Activated CD4-positive, CD25-positive, alpha-beta regulatory T cell treated with anti-CD3 and anti-CD28 coated beads, Interleukin-2, amount 50 U/mL, for 16 hours (primary cell): Measurements from ENCODE around the gene IMPDH2.
"Not testable (repeated sequence)": the region's sequence is repeated elsewhere in the genome, so short reads cannot be mapped to it uniquely, and the experiment has no call there.

Source experiments
- DNase-seq: peaks from one replicate; pipeline ENCODE4 v3.0.0-alpha.2; 2020; ENCODE audit warnings: low read depth, low spot score

The IMPDH2 gene

DNA sequence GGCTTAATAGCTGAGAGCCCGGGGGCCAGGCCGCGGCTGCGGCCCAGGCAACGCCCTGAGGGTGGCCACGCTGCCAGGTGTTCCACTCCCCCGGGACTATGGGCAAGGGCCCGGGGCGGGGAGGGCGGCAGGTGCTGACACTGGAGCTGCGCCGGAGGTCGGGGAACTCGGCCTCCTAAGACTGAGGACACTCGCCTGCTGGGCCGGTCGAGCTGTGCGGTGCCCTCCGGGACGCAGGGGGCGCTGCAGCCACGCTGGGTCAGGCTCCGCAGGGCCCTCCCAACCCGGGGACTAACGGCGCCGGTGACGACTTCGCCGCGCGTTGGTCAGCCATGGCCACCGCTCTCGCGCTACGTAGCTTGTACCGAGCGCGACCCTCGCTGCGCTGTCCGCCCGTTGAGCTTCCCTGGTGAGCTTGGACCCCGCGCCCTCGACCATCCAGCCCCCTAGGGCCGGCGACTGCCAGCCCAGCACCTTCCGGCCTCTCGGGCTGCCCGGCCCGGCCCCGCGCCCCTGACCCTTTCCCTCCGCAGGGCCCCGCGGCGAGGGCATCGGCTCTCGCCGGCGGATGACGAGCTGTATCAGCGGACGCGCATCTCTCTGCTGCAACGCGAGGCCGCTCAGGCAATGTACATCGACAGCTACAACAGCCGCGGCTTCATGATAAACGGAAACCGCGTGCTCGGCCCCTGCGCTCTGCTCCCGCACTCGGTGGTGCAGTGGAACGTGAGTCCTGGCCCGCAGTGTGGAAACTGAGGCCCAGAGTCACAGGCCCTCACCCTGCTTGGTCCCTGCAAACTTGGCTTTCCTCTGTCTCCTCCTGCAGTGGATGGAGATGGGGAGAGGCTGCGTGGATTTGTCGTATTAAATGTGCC, 7.1 kb downstream of the IMPDH2 start, which contains the start of gene NDUFAF3:
Gene NDUFAF3, plus strand, starts transcription at position 309 of the 875 bp plus-strand sequence. Its CDS starts 24 bp downstream, at position 333.
- DNase-seq = peak; percentile 84

DNA sequence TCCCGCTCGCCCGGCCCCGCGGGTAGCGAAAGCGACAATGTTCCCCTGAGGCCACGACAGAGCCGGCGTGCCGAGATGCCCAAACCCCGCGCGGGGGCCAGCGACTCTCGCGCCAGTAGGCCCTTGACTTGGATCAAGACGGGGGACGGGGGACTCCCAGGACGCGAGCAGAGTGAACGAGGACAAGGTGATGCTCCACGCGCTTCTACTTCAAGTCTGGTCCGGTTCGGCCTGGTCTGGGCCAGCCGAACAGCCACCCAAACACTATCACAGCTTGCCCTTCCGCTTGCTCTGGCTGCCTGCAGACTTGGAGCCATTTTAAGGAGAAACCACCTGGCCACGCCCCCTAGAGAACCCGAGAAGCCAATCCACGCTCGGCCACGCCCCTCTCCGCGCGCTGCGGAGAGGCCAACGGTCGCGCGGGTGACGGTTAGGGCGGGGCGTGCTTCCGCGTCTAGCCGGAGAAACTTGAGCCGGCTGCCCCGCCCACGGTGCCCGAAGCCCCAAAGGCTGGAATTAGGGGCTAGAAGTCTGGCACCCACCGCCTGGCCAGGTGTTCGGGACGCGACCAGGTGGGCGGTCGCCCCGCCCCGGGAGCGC, 7.9 kb downstream of the IMPDH2 start:
- DNase-seq = peak; percentile 96

DNA sequence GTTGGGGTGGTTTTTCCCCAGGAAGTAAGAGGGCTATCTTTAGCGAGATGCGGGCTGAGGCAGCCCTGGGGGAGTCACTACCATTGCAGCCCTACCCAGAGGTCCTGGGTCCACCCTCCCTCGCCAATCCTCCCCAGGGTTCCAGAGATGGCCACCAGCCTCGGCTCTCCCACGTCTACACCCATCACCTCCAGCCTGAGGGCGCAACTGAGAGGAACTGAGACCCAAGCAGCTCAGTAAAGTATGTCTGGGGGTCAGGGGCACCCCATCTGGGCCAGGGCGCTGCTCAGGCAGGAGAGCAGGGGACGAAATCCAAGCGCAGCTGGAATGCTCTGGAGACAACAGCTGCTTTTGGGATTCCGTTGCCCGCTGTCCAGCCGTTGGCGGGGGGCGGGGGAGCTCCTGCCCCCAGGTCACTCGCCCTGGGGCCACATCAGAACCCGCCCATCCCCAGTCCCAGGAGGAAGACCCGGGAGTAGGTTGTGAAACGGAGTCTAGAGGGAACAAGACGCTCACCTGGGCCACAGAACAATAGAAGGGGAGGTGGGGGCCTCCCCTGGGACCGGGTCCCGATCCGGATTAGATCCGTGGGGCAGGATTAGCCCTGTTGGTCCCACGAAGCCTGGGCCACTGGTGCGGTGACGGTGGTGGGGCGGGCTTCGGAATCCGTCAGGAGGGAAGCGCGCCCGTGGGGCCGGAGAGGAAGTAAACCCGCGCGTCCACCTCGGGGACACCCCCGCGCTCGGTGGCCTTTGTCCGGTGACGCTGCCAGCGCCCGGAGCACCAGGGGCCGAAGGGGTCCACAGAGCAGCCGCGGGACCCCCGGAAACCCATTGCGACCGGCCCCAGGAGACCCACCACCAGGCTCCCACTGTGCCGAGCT, 8.6 kb downstream of the IMPDH2 start:
- DNase-seq = no peak

DNA sequence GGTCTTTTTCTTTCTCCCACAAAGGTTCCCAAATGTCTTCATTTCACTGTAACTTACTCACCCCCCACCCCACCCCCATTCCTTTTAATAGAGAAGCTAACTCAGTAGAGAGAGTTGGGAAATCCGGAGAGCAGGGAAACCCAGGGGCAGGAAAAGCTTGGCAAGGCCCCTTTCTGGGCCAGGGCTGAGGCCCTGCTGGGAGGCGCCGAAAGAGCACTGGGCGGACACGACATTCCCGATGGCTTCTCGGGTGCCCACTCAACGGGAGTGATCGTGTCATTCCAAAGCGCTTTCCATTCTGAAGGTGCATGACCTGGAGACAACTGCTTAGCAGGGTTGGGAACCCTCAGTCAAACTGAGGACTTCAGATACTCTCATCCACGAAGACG, 9.3 kb downstream of the IMPDH2 start:
- no peak for DNase-seq

DNA sequence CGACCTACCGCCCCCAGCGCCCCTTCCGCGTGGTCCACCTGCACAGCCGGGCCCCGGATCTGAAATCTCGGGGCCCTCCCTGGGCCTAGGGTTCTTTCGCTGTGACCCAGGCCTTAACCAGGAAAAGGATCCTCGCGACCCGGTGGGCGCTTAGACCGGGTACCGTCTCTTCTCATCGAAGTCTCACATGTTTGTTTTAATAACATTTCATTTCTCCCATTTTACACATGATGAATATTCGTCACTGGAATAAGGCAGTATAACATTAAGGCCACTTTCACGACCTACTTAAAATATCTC, 10.5 kb downstream of the IMPDH2 start:
- no peak for DNase-seq

DNA sequence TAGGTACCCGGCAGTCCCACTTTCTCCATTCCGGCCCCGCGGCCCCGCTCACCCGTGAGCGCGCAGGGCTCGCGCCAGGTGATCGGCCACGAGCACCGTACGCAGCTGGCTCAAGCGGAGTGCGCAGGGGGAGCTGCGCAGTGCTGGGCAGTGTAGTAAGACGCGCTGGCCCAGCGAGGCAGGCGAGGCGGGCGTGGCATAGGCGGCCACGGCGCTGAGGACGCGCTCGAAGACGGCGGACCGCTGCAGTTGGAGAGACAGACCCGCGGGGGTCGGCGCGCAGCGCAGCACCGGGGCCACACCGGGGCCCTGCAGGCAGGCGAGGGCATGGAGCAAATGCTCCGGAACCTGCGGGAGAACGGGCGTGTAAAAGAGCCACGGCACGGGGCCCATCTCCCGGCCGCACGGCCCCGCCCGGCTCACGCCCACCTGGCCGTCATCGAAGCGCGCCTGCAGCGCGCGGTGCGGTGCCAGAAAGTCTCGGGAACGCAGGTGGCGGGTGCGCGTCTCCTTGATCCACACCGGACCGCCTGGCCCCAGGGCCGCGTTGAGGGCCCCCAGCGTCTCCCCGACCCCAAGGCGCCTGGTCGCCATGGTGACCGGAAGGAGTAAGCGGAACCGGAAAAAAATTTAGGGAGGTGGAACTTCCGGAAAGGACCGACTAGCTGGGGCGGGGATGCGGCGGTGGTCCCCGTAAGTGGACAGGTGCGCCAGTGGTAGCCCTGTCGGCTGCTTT, 11.1 kb downstream of the IMPDH2 start, which contains the start of gene DALRD3:
Gene DALRD3, minus strand, starts transcription at position 610 of the 736 bp plus-strand sequence. Its CDS starts 16 bp downstream, at position 594.
- DNase-seq = no peak

DNA sequence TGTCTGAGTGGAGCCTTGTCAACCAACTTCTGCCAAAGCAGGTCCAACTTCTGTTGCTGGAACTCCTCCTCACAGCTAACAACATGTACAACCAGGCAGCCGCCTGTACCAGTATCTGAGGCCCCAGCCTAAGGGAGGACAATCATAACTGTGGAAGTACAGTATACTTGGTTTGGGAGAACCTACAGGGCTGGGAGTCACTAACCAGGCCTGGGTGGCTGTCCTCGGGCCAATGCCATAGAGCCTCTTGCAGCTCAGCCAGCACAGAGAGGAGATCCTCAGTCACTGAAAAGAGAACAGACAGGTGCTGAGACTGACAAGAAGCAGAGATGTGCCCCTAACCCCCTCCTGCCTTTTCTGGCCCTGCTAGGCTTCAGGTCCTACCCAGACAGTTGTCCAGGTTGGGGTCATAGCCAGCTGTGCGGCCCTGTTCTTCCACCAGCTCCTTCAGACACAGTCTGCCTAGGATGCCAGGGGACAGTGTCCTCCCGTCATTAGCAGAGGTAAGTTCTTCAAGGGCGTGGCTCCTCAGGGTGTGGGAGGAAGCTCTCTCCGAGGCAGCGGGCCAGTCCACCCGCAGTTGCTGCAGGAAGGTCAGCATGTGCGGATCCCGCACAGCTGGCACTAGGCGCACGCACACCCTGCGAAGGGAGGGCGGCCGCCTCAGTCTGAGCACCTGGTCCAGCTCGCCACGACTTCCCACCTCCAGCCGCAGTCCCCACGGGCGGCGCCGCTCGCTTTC, 11.8 kb downstream of the IMPDH2 start:
- DNase-seq = no peak

DNA sequence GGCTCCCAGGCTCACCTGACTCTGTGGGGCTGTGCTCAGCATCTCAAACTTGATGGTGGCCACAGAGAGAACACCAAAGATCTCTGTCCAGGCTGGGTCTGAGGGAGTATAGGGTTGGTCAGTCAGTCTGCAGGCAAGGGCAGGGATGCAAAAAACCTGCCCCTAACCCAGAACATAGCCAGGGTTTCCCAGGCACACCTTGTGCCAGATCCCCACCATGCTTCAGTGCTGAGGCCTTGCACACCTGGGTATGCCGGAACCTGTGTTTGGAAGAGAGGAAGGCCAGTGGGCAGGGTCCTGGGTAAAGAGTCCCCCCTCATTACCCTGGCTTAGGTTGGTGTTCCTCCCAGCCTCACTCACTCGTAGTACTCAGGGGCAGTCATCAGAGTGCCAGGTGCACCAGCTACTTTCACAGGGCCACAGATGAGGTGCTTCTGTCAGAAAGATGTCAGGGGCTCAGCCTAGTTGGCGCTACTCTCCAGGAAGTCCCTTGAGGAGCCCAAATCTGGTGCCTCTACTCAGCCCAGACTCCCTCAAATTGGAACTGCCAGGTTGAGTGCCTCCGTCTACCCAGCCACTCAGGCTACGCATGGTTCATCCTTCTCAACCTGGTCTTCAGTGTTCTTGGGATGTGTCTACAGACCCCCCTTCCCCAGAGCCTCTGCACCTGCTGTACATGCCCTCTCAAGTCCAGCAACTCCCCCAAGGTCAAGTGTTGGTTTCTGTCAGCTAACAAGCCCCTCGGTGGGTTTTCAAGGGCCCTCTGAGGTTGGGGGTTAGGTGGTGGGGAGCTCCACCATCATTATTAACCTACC, 12.6 kb downstream of the IMPDH2 start:
- no peak for DNase-seq

DNA sequence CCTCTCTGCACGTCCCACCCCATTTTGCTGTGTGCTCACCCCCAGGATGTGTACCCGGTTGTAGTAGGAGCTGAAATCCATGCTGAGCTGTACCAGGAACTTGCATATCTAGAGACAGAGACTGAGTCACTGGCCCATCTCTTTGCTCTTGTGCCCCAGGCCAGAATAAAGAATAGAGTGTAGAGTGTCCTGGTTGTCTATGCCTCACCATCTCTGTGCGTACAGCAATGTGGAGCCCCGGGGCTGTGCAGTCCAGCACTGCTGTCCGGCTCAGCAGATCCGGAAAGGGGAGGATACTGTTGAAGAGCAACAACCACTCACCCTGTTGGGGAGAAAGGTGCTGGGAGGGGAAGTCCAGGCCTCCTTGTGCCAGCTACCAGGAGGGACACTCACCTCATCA, 13.4 kb downstream of the IMPDH2 start:
- no peak for DNase-seq

DNA sequence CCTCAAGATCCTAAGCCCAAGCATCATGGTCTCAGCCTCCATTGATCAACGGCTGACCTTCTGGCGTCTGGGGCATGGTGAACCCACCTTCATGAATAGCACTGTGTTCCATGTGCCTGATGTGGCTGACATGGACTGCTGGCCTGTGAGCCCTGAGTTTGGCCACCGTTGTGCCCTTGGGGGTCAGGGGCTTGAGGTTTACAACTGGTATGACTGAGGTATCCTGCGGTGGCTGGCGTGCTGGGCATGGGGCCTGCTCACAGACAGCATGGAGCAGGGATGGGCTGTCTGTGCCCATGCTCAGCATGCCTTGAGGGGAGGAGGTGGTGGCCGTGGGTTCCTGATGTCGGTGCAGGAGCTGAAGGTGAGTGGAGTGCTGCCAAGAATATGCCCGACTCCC, 14.1 kb downstream of the IMPDH2 start:
- no peak for DNase-seq

DNA sequence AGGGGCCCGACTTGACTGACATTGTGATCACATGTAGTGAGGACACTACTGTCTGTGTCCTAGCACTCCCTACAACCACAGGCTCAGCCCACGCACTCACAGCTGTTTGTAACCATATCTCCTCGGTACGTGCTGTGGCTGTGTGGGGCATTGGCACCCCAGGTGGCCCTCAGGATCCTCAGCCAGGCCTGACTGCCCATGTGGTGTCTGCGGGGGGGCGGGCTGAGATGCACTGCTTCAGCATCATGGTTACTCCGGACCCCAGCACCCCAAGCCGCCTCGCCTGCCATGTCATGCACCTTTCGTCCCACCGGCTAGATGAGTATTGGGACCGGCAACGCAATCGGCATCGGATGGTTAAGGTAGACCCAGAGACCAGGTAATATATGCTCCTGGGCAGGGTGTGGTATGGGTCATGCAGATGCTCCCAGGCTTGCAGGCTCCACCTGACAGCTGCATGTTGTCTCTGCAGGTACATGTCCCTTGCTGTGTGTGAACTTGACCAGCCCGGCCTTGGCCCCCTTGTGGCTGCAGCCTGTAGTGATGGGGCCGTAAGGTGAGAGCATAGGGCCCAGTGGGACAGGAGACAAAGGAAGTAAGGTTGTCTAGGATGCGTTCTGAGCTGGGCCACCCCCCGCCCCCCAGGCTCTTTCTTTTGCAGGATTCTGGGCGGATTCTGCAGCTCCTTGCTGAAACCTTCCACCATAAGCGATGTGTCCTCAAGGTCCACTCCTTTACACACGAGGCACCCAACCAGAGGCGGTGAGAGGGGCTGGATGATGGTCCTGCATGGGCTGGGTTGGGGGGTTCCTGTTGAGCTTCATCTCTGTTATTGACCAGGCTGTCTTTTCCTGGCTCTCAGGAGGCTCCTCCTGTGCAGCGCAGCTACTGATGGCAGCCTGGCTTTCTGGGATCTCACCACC, 15.2 kb downstream of the IMPDH2 start:
- DNase-seq = no peak

DNA sequence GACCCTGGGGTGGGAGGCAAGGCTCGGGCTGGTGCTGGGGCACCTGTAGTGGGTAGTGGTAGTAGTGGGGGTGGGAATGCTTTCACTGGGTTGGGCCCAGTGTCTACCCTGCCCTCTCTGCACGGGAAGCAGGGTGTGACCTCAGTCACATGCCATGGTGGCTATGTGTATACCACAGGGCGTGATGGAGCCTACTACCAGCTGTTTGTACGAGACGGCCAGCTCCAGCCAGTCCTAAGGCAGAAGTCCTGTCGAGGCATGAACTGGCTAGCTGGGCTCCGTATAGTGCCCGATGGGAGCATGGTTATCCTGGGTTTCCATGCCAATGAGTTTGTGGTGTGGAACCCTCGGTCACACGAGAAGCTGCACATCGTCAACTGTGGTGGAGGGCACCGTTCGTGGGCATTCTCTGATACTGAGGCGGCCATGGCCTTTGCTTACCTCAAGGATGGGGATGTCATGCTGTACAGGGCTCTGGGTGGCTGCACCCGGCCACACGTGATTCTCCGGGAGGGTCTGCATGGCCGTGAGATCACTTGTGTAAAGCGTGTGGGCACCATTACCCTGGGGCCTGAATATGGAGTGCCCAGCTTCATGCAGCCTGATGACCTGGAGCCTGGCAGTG, 16.0 kb downstream of the IMPDH2 start:
- no peak for DNase-seq

DNA sequence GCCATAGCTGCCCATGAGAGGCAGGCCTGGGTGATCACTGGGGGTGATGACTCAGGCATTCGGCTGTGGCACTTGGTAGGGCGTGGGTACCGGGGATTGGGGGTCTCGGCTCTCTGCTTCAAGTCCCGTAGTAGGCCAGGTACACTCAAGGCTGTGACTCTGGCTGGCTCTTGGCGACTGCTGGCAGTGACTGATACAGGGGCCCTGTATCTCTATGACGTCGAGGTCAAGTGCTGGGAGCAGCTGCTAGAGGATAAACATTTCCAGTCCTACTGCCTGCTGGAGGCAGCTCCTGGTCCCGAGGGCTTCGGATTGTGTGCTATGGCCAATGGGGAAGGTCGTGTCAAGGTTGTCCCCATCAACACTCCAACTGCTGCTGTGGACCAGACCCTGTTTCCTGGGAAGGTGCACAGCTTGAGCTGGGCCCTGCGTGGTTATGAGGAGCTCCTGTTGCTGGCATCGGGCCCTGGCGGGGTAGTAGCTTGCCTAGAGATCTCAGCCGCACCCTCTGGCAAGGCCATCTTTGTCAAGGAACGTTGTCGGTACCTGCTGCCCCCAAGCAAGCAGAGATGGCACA, 16.7 kb downstream of the IMPDH2 start:
- DNase-seq = no peak

DNA sequence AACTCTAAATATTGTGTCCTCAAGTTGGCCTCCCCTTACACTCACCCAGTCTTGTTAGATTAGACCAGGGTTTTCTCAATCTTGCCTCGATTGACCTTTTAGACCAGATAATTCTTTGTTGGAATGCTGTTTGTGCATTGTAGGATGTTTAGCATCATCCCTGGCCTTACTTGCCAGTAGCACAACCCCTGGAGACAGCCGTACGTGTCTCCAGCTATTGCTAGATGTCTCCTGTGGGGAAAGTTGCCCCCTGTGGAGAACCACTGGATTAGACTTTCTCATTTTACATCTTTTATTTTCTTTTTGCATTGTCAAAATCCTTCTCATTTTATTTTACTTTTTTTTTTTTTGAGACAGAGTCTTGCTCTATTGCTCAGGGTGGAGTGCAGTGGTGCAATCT, 19.8 kb downstream of the IMPDH2 start:
- DNase-seq = no peak

DNA sequence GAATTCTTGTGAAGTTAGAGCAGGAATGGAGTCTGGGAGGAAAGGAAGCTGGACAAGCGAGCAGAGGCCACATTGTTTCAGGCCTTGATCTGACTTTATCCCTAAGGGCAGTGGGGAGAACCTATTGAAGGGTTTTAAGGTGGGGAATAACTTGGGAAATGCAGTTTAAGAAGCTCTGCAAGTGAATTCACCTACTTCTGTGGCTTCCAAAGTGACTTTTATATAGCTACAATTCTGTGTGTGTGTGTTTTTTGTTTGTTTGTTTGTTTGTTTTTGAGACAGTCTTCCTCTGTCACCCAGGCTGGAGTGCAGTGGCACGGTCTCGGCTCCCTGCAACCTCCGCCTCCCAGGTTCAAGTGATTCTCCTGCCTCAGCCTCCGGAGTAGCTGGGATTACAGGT, 20.6 kb downstream of the IMPDH2 start:
- DNase-seq = not testable (repeated sequence)

DNA sequence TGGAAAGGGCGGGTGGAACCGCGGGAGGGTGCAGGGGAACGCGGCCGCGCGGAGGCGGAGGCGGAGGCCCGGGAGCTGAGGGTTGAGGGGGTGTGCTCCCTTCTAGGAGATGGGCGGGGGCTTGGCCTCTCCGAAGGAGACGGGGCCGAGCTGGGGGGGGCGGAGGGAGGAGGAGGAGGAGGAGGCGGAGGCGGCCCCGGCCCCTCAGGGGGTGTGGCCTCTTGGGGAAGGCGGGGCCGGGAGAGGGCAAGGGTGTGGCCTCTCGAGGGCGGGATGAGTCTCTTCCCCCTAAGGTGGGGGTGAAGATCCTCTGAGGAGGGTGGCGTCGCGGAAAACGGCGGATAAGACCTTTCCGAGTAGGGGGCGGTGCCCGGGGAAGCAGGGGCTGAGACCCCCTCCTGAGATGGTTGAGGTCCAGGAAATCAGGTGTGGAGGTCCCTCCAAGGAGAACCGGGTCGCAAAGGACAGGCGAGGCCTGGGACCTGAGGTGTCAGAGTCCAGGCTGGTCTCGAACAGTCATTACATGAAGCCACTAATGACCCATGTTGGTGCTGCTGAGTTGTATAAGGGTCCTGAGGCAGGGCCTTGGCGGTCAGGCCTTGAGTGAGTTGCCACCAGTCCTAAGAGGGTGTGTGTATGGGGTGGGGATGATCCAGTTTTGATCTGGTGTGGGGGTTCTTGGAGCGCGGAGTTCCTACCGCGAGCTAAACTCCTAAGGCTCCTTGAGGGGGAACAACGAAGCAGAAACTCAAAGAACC, 21.2 kb downstream of the IMPDH2 start:
- DNase-seq = peak; percentile 74

DNA sequence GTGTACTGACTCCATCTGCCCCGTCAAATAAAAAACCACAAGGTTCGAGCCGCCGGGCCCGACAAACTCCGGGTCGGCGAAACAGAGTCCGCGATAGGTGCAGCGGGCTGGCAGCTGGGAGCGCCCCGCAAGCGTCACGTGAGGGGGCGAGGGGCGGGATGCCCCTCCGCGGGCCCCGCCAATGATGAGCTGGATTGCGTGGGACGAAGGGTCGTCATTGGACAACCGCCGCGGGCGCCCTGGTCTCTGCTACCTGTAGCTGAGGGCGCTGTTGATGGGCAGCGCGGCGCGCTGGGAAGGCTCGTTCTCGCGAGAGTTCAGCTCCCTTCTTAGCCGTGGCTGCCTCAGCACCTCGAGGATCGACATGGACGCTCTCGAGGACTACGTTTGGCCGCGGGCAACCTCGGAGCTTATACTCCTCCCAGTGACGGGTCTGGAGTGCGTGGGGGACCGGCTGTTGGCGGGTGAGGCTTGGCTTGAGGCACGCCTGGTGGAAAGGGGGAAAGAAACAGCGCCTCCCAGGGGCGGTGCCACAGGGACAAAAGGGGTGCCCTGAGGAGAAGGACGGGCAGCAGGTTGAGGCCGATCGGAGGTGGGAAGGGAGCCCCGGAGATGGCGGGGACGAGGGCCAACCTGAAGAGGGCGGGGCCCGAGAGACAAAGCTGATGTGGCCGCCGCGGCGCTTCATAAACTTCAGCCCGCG, 22.0 kb downstream of the IMPDH2 start, which contains the start of gene WDR6:
Gene WDR6, plus strand, starts transcription at position 324 of the 703 bp plus-strand sequence. Its CDS starts 41 bp downstream, at position 365.
- DNase-seq = peak; percentile 97
